ENCODE results near the gene TMEM145. TPM values are rescaled to one million over a fixed set of nuclear protein-coding genes. Genes with fewer than 3 reads are reported as not detected.

The TMEM145 gene
- polyA plus RNA-seq, 4 donors, result 0.92 to 2.3 (median 1.5) TPM

DNA sequence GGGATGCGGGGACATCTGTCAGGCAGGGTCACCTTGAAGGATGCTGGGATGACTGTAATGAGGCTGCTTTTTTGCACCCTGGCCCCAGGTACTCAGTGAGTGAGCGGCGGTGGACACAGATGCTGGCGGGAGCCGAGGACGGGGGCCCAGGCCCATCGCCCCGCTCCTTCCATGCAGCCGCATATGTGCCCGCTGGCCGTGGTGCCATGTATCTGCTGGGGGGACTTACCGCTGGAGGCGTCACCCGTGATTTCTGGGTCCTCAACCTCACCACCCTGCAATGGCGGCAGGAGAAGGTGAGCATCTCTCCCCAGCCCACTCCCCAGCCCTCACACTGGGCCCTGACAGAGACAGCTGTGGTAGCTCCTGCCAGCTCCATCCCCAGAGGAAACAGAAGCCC is 43.6 kb downstream of the TMEM145 start:
- DNase-seq (ENCODE audit: low read depth in 4 of 4, low spot score in 3 of 4), result no peak

DNA sequence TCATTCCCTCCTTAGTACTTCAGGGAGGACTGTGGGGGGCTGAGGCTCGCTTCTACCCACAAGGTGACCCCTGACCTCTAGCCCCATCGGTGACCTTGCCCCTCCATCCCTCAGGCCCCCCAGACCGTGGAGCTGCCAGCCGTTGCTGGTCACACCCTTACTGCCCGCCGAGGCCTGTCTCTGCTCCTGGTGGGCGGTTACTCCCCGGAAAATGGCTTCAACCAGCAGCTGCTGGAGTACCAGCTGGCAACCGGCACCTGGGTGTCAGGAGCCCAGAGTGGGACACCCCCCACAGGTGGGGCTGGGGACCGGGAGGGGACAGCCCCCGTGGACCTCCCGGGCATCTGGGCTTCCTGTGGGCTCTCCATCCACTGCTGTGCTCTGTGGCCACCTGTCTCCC is 44.2 kb downstream of the TMEM145 start:
- DNase-seq (ENCODE audit: low read depth in 4 of 4, low spot score in 3 of 4), result no peak

- no peak for DNase-seq (ENCODE audit: low read depth in 4 of 4, low spot score in 3 of 4)
Observed at GRCh38 chr19:42360787-42361544, 47.9 kb downstream of the TMEM145 start.

GRCh38 chr19:42361545-42361910 is 48.4 kb downstream of the TMEM145 start:
- no peak for DNase-seq (ENCODE audit: low read depth in 4 of 4, low spot score in 3 of 4)

DNA sequence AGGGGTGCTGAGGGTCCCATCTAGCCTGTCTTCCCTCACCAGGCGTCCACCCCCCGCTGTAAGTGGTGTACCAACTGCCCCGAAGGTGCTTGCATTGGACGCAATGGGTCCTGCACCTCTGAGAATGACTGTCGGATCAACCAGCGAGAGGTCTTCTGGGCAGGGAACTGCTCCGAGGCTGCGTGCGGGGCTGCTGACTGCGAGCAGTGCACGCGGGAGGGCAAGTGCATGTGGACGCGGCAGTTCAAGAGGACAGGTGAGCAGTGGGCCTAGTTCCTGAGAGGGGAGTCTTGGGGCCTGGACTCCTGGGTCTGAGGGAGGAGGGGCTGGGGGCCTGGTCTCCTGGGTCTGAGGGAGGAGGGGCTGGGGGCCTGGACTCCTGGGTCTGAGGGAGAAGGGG is 49.2 kb downstream of the TMEM145 start:
- DNase-seq (ENCODE audit: low read depth in 4 of 4, low spot score in 3 of 4), result no peak

DNA sequence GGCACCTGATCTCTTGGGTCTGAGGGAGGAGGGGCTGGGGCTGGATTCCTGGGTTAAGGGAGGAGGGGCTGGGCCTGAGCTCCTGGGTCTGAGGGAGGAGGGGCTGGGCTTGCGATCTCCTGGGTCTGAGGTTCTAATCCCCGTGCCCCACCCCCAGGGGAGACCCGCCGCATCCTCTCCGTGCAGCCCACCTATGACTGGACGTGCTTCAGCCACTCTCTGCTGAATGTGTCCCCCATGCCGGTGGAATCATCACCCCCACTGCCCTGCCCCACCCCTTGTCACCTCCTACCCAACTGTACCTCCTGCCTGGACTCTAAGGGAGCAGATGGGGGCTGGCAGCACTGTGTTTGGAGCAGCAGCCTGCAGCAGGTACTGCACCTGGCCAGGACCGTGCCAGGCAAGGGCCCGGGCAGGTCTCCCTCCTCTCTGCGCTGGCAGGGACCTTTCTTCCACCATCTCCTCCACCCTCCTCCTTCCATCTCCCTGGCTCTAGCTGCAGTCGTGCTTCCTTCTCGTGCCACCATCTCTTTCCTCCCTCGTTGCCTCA is 49.9 kb downstream of the TMEM145 start:
- no peak for DNase-seq (ENCODE audit: low read depth in 4 of 4, low spot score in 3 of 4)

DNA sequence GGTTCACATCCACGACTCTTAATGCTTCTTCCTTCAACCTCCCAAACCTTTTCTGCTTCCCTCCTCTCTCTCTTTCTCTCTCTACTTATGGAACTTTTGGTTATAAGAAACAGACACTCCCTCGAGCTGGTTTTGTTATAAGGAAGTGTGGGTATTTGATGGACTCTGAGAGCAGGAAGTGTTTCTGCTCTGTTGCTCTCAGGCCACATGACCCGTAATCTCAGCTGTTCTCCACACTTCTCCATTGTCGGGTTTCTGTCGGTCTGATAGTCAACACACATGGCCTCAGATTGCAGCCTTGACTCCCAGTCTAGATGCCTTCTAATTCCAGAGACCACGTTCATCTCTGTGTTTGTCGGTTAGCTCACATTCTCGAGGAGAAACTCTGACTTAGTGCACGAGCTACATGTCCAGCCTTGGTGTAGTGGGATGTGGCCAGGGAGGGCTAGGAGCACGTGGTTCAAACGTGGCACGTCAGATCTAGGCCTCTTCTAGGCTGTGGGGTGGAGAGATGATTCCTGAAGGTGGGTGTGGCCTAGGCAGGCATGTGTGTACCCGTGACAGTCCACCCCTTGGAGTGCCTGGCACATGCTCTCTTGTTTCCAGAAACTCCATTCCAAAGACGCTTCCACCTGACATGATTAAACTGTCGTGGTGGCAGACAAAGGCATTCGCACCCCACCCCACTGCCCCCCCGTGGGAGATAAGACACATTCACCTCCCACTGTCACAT is 50.7 kb downstream of the TMEM145 start:
- DNase-seq (ENCODE audit: low read depth in 4 of 4, low spot score in 3 of 4), result no peak

GRCh38 chr19:42366673-42367072 is 53.6 kb downstream of the TMEM145 start:
- no peak for DNase-seq (ENCODE audit: low read depth in 4 of 4, low spot score in 3 of 4)

DNA sequence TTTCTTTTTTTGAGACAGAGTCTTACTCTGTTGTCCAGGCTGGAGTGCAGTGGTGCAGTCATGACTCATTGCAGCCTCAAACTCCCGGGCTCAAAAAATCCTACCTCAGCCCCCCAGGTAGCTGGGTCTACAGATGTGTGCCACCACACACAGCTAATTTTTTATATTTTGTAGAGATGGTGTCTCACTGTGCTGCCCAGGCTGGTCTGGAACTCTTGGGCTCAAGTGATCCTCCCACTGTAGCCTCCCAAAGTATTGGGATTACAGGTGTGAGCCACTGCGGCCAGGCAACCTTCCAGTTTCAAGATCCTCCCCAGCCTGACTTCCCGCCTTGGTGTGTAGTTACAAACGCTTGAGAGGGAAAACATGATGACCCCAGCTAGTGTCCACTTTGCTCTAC is 54.8 kb downstream of the TMEM145 start:
- DNase-seq (ENCODE audit: low read depth in 4 of 4, low spot score in 3 of 4), result no peak

GRCh38 chr19:42368360-42368759 is 55.3 kb downstream of the TMEM145 start:
- DNase-seq (ENCODE audit: low read depth in 4 of 4, low spot score in 3 of 4), result no peak

- DNase-seq (ENCODE audit: low read depth in 4 of 4, low spot score in 3 of 4), result no peak
Observed at GRCh38 chr19:42368765-42369164, 55.7 kb downstream of the TMEM145 start.

DNA sequence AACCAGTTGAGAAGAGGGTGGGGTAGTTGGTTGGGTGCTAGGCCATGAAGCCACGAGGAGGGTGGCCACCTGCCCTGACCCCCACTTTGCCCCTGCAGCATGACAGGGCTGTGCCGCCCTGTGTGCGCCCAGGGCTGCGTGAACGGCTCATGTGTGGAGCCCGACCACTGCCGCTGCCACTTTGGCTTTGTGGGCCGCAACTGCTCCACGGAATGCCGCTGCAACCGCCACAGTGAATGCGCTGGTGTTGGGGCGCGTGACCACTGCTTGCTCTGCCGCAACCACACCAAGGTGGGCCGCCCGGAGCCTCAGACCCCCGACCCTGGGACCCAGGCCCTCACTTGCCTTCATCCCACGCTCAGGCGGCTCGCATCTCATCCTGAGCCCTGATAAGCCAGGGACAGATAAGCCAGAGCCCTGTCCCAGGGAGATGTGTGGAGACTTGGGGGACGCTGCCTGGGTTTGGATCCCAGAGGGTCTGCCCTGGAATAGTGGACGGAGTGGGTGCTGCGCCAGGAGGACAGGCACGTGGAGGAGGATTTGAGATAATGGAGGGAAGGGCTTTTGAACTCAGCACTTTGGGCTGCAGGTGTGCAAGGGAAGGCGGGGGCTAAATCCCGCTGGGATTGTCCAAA is 56.4 kb downstream of the TMEM145 start:
- DNase-seq (ENCODE audit: low read depth in 4 of 4, low spot score in 3 of 4), result no peak

DNA sequence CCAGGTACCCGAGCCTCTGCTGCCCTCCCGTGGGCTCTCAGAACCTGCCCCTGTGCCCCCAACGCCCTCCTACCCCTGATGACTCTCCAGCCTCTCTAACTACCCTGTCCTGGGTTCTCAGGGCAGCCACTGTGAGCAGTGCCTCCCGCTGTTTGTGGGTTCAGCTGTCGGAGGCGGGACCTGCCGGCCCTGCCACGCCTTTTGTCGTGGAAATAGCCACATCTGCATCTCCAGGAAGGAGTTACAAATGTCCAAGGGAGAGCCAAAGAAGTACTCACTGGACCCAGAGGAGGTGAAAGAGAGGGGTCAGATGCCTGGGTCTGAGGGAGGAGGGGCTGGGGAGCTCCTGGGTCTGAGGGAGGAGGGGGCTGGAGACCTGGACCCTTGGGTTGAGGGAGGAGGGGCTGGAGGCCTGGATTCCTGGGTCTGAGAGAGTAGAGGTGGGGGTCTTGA is 57.0 kb downstream of the TMEM145 start:
- DNase-seq (ENCODE audit: low read depth in 4 of 4, low spot score in 3 of 4), result no peak

- no peak for DNase-seq (ENCODE audit: low read depth in 4 of 4, low spot score in 3 of 4)
Observed at GRCh38 chr19:42370626-42371175, 57.6 kb downstream of the TMEM145 start.

Other genes with a start within 250 kb of the TMEM145 start
- 10 to 100 TPM; 18.3 to 30.7 (median 21.4) TPM for gene GRIK5, start 243.1 kb upstream of the TMEM145 start, polyA plus RNA-seq (ENCODE audit: insufficient read length in 4 of 4)
- gene ZNF574, start 237.1 kb upstream of the TMEM145 start, polyA plus RNA-seq (ENCODE audit: insufficient read length in 4 of 4), result 10 to 100 TPM; 12.4 to 16.9 (median 12.9) TPM
- gene POU2F2, start 180.9 kb upstream of the TMEM145 start, polyA plus RNA-seq (ENCODE audit: insufficient read length in 4 of 4), result 1 to 10 TPM in 3 of 4 donors, under 1 TPM in 1; 0.69 to 1.7 (median 1.2) TPM
- gene DEDD2, start 95.6 kb upstream of the TMEM145 start, polyA plus RNA-seq (ENCODE audit: insufficient read length in 4 of 4), result 10 to 100 TPM; 15.9 to 33.8 (median 23.1) TPM
- 1 to 10 TPM; 6.6 to 8.7 (median 7.8) TPM for gene ZNF526, start 93.0 kb upstream of the TMEM145 start, polyA plus RNA-seq (ENCODE audit: insufficient read length in 4 of 4)
- gene GSK3A, start 70.7 kb upstream of the TMEM145 start, polyA plus RNA-seq (ENCODE audit: insufficient read length in 4 of 4), result 10 to 100 TPM; 67.2 to 81.3 (median 68.1) TPM
- gene ERF, start 58.2 kb upstream of the TMEM145 start, polyA plus RNA-seq (ENCODE audit: insufficient read length in 4 of 4), result 10 to 100 TPM; 57.2 to 81.0 (median 63.4) TPM
- 10 to 100 TPM; 42.7 to 74.0 (median 54.3) TPM for gene CIC, start 44.1 kb upstream of the TMEM145 start, polyA plus RNA-seq (ENCODE audit: insufficient read length in 4 of 4)
- 1 to 10 TPM; 1.7 to 2.1 (median 1.8) TPM for gene PRR19, start 11.2 kb upstream of the TMEM145 start, polyA plus RNA-seq (ENCODE audit: insufficient read length in 4 of 4)
- 100 to 1,000 TPM in 1 of 4 donors, 10 to 100 TPM in 3; 66.6 to 104 (median 73.1) TPM for gene PAFAH1B3, start 10.7 kb upstream of the TMEM145 start, polyA plus RNA-seq (ENCODE audit: insufficient read length in 4 of 4)
- gene MEGF8, start 12.3 kb downstream of the TMEM145 start, polyA plus RNA-seq (ENCODE audit: insufficient read length in 4 of 4), result 10 to 100 TPM; 33.0 to 47.3 (median 36.3) TPM
- gene CNFN, start 77.0 kb downstream of the TMEM145 start, polyA plus RNA-seq (ENCODE audit: insufficient read length in 4 of 4), result 1 to 10 TPM in 1 of 4 donors, under 1 TPM in 3; 0.52 to 2.0 (median 0.75) TPM
- gene LIPE, start 114.1 kb downstream of the TMEM145 start, polyA plus RNA-seq (ENCODE audit: insufficient read length in 4 of 4), result 10 to 100 TPM in 2 of 4 donors, 1 to 10 TPM in 2; 8.6 to 14.7 (median 9.6) TPM
- under 1 TPM in 3 of 4 donors, not detected in 1; 0.18 to 0.52 (median 0.20) TPM for gene CXCL17, start 129.6 kb downstream of the TMEM145 start, polyA plus RNA-seq (ENCODE audit: insufficient read length in 4 of 4)
- gene CEACAM1, start 215.2 kb downstream of the TMEM145 start, polyA plus RNA-seq (ENCODE audit: insufficient read length in 4 of 4), result 10 to 100 TPM in 2 of 4 donors, 1 to 10 TPM in 2; 2.8 to 13.8 (median 10.3) TPM